HEK293 (cell line): ENCODE data around the gene CHSY1.

Experiments
- CTCF ChIA-PET: fragments of 350-600 bp; formaldehyde crosslinking; extraction: SDS; loops from one replicate; lab custom pipeline; 2021; ENCODE audit warnings: antibody characterized with exemption; lab: Yijun Ruan, JAX
- POLR2A ChIA-PET: fragments of 300-600 bp; formaldehyde crosslinking; extraction: SDS; loops from one replicate; lab custom pipeline; 2020; ENCODE audit warnings: antibody characterized with exemption, inconsistent platforms; lab: Yijun Ruan, JAX
- H3K27ac ChIP-seq: fragments of 200-500 bp; sonication (Bioruptor generic); 2 replicates; pipeline ENCODE4 v1.5.1; 2014; ENCODE audit warnings: low read depth, low read length, control low read depth, inconsistent platforms; ENCODE audit errors: extremely low read depth
- H3K36me3 ChIP-seq, 2 experiments: fragments of 200-500 bp in 1 of 2; sonication (Bioruptor generic) in 1 of 2; 1 replicate in 1 of 2; 2 replicates in 1 of 2; pipeline ENCODE4 v1.5.1; 2014 to 2017; ENCODE audit warnings: inconsistent platforms in 2 of 2, low read length in 2 of 2; ENCODE audit not compliant: control insufficient read depth in 2 of 2, insufficient read depth in 1 of 2
- H3K4me1 ChIP-seq: fragments of 200-500 bp; sonication (Bioruptor generic); 2 replicates; pipeline ENCODE4 v1.5.1; 2014; ENCODE audit warnings: mild to moderate bottlenecking, low read length, inconsistent platforms; ENCODE audit not compliant: control insufficient read depth, insufficient read depth
- H3K4me3 ChIP-seq: 2 replicates; pipeline ENCODE4 v1.5.1; 2011; ENCODE audit warnings: low read depth, mild to moderate bottlenecking, control low read depth, low read length, moderate library complexity
- H3K9me3 ChIP-seq: fragments of 200-500 bp; sonication (Bioruptor generic); 2 replicates; pipeline ENCODE4 v1.5.1; 2014; ENCODE audit warnings: low read depth, low read length, inconsistent platforms; ENCODE audit not compliant: control insufficient read depth, insufficient read depth
- BCL11A ChIP-seq: fragments of 450-650 bp; formaldehyde crosslinking; IDR thresholded peaks from 2 replicates; pipeline ENCODE4 v1.5.1; 2016; ENCODE audit warnings: low read depth, missing biosample characterization, missing genetic modification characterization
- BCL11B ChIP-seq: fragments of 450-650 bp; formaldehyde crosslinking; IDR thresholded peaks from 2 replicates; pipeline ENCODE4 v1.5.1; 2016; ENCODE audit warnings: low read depth, missing biosample characterization, missing genetic modification characterization
- FEZF1 ChIP-seq: fragments of 450-650 bp; formaldehyde crosslinking; IDR thresholded peaks from 2 replicates; pipeline ENCODE4 v1.5.1; 2016; ENCODE audit warnings: missing biosample characterization, missing genetic modification characterization
- KLF7 ChIP-seq: fragments of 450-650 bp; formaldehyde crosslinking; IDR thresholded peaks from 2 replicates; pipeline ENCODE4 v1.5.1; 2016; ENCODE audit warnings: missing biosample characterization, missing genetic modification characterization, borderline replicate concordance
- PRDM1 ChIP-seq: fragments of 450-650 bp; formaldehyde crosslinking; IDR thresholded peaks from 2 replicates; pipeline ENCODE4; 2016; ENCODE audit warnings: missing biosample characterization, missing genetic modification characterization
- TCF7L2 ChIP-seq: IDR thresholded peaks from 2 replicates; pipeline ENCODE4 v1.6.1; 2011; ENCODE audit warnings: low read depth, mild to moderate bottlenecking, inconsistent platforms, low read length, moderate library complexity, borderline replicate concordance
- TRIM28 ChIP-seq: IDR thresholded peaks from 2 replicates; pipeline ENCODE4 v1.6.1; 2011; ENCODE audit warnings: low read length, control low read depth, borderline replicate concordance
- ZNF155 ChIP-seq: fragments of 450-650 bp; formaldehyde crosslinking; IDR thresholded peaks from 2 replicates; pipeline ENCODE4 v1.5.1; 2016; ENCODE audit warnings: missing biosample characterization, missing genetic modification characterization
- ZNF174 ChIP-seq: fragments of 450-650 bp; formaldehyde crosslinking; IDR thresholded peaks from 2 replicates; pipeline ENCODE4 v1.5.0; 2017; ENCODE audit warnings: missing biosample characterization, mild to moderate bottlenecking, missing genetic modification characterization
- ZNF266 ChIP-seq: fragments of 450-650 bp; formaldehyde crosslinking; IDR thresholded peaks from 2 replicates; pipeline ENCODE4 v1.5.1; 2016; ENCODE audit warnings: missing biosample characterization, missing genetic modification characterization, low read depth
- ZNF426 ChIP-seq: fragments of 450-650 bp; formaldehyde crosslinking; IDR thresholded peaks from 2 replicates; pipeline ENCODE4 v1.5.1; 2017; ENCODE audit warnings: missing biosample characterization, missing genetic modification characterization, mild to moderate bottlenecking, inconsistent platforms, moderate library complexity
- ZNF48 ChIP-seq: fragments of 450-650 bp; formaldehyde crosslinking; IDR thresholded peaks from 2 replicates; pipeline ENCODE4 v1.5.1; 2016; ENCODE audit warnings: missing biosample characterization, missing genetic modification characterization
- ZNF514 ChIP-seq: fragments of 450-650 bp; formaldehyde crosslinking; IDR thresholded peaks from 2 replicates; pipeline ENCODE4 v1.5.1; 2016; ENCODE audit warnings: missing biosample characterization, missing genetic modification characterization
- ZNF544 ChIP-seq: fragments of 450-650 bp; formaldehyde crosslinking; IDR thresholded peaks from 2 replicates; pipeline ENCODE4 v1.5.0; 2017; ENCODE audit warnings: missing biosample characterization, missing genetic modification characterization
- ZNF549 ChIP-seq: fragments of 450-650 bp; IDR thresholded peaks from 2 replicates; pipeline ENCODE4 v1.5.1; 2018; ENCODE audit warnings: missing biosample characterization, missing genetic modification characterization, mild to moderate bottlenecking, inconsistent platforms, moderate library complexity
- ZNF596 ChIP-seq: fragments of 450-650 bp; IDR thresholded peaks from 2 replicates; pipeline ENCODE4 v1.5.0; 2018; ENCODE audit warnings: missing biosample characterization, mild to moderate bottlenecking, missing genetic modification characterization, moderate library complexity
- ZNF670 ChIP-seq: fragments of 450-650 bp; formaldehyde crosslinking; IDR thresholded peaks from 2 replicates; pipeline ENCODE4 v1.5.1; 2016; ENCODE audit warnings: missing biosample characterization, missing genetic modification characterization, low read depth
- ZNF76 ChIP-seq: fragments of 450-650 bp; formaldehyde crosslinking; IDR thresholded peaks from 2 replicates; pipeline ENCODE4; 2016; ENCODE audit warnings: low read depth, missing biosample characterization, missing genetic modification characterization, borderline replicate concordance
- TF ChIP-seq, protein P1 (sequence below): sonication (generic); formaldehyde crosslinking; IDR thresholded peaks from 2 replicates; pipeline ENCODE4 v1.8.1; 2022; ENCODE audit warnings: mild to moderate bottlenecking, moderate library complexity, missing genetic modification reagents
- TF ChIP-seq, protein P2 (sequence below): fragments of 450-650 bp; formaldehyde crosslinking; IDR thresholded peaks from 2 replicates; pipeline ENCODE4 v1.5.1; 2017; ENCODE audit warnings: missing biosample characterization, missing genetic modification characterization
- TF ChIP-seq, protein P3 (sequence below): fragments of 450-650 bp; formaldehyde crosslinking; IDR thresholded peaks from 2 replicates; pipeline ENCODE4 v1.5.1; 2017; ENCODE audit warnings: missing biosample characterization, missing genetic modification characterization

The CHSY1 gene

DNA sequence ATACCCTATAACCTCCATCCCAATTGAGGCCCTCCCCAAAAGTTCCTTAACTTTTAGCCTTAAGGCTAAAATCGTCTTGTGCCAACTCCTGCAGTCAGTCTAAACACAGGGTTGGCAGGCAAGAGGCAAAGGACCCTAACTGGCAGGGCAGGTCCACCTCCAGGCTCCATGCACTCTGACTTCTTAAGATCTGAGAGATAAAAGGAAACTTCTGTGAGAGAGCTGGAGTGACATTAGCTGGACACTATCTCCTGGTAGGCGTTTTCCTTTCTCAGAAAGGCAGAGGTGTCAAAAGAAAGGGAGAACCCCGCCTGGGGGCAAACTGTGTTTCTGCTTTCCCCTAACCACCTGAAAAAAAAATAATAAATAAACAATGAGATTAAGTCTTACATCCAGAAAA is 3.6 kb downstream of the CHSY1 start:
- peaks cover 29% of the 10 kb centered on the region for H3K4me1 ChIP-seq
- no peak overlapping the region for H3K4me3 ChIP-seq
- H3K36me3 ChIP-seq, result peaks cover 0 to 12% of the 10 kb centered on the region in 2 experiments; a peak in 1 of 3 replicates
- POLR2A ChIA-PET, result interaction anchor here (0.8 kb wide), 1 partner anchor 8 kb away, joined by 3 read pairs; no protein-coding TSS in a partner anchor
- TF ChIP-seq, protein P1, sequence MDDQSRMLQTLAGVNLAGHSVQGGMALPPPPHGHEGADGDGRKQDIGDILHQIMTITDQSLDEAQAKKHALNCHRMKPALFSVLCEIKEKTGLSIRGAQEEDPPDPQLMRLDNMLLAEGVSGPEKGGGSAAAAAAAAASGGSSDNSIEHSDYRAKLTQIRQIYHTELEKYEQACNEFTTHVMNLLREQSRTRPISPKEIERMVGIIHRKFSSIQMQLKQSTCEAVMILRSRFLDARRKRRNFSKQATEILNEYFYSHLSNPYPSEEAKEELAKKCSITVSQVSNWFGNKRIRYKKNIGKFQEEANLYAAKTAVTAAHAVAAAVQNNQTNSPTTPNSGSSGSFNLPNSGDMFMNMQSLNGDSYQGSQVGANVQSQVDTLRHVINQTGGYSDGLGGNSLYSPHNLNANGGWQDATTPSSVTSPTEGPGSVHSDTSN (CRISPR knock-in tag), result no peak
- TF ChIP-seq ZNF514 (tag by site-specific recombination), result no peak
- TF ChIP-seq FEZF1 (tag by site-specific recombination), result peak; percentile 42; the same call in 1 of the 2 replicates
- TF ChIP-seq PRDM1 (tag by site-specific recombination), result 0 out of 2 replicates have a peak, but pooled peaks have one; percentile 28
- no peak for TF ChIP-seq ZNF544 (tag by site-specific recombination)
- H3K9me3 ChIP-seq, result no peaks in the 10 kb centered on the region
- no peak overlapping the region for H3K27ac ChIP-seq
- CTCF ChIA-PET, result interaction anchor here (1.1 to 12.5 kb wide), 5 partner anchors 8 to 236 kb away, joined by 3 to 223 read pairs (median 6); no protein-coding TSS in a partner anchor

DNA sequence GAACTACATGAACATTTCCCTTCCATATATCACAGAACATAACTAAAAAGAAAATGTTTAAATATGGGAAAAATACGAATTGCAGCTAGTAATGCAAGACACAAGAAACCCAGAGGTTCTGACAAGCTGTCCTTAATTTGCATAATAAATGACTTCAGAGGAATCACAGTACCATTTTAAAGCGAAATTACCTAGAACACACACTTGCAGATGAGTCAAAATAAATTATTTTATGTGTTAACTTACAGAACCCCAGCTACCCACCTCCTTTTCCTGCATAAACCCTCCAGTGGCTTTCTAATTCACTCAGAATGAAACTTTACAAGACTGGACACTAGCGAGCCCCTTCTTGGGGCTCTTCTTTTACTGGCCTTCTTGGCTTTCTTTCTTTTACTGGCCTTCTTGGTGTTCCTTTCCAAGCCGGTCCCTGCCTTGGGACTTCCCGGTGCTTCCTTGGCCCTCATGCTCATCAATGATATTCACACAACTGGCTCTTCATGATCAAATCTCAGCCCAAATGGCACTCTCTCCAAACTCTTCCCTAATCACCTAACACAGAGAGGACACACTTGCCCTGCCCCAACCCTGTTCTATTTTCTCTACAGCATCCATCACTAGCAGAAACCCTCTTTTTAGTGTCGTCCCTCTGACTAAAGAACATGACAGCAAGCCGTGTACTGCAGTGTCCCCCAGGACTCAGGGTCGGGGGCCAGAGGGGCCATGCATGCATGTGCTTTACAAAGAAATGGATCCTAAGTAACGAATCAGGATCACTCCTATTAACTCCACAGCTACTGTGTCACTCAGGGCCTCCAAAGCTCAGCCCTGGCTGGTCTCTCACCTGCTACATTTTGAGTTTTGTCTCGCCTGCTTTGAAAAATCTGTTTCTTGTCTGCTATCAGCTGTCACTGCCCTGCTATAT is 4.8 kb downstream of the CHSY1 start:
- Histone ChIP-seq H3K27ac (no peak overlapping the region), H3K9me3 (no peaks in the 10 kb centered on the region), H3K4me1 (peaks cover 32% of the 10 kb centered on the region), H3K4me3 (no peak overlapping the region), H3K36me3 (peaks cover 0 to 16% of the 10 kb centered on the region in 2 experiments; a peak in 1 of 3 replicates)
- CTCF ChIA-PET, result interaction anchor here (0.7 to 12.5 kb wide), 7 partner anchors 9 to 235 kb away, joined by 3 to 223 read pairs (median 4); no protein-coding TSS in a partner anchor
- no peak for TF ChIP-seq ZNF670 (tag by site-specific recombination)
- TF ChIP-seq ZNF76 (tag by site-specific recombination), result no peak
- TF ChIP-seq KLF7 (tag by site-specific recombination), result no peak
- TF ChIP-seq, protein P2, sequence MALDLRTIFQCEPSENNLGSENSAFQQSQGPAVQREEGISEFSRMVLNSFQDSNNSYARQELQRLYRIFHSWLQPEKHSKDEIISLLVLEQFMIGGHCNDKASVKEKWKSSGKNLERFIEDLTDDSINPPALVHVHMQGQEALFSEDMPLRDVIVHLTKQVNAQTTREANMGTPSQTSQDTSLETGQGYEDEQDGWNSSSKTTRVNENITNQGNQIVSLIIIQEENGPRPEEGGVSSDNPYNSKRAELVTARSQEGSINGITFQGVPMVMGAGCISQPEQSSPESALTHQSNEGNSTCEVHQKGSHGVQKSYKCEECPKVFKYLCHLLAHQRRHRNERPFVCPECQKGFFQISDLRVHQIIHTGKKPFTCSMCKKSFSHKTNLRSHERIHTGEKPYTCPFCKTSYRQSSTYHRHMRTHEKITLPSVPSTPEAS, result no peak
- TF ChIP-seq ZNF48 (tag by site-specific recombination), result no peak
- TF ChIP-seq TRIM28, result no peak
- no peak for TF ChIP-seq BCL11A (tag by site-specific recombination)
- TF ChIP-seq, protein P3, sequence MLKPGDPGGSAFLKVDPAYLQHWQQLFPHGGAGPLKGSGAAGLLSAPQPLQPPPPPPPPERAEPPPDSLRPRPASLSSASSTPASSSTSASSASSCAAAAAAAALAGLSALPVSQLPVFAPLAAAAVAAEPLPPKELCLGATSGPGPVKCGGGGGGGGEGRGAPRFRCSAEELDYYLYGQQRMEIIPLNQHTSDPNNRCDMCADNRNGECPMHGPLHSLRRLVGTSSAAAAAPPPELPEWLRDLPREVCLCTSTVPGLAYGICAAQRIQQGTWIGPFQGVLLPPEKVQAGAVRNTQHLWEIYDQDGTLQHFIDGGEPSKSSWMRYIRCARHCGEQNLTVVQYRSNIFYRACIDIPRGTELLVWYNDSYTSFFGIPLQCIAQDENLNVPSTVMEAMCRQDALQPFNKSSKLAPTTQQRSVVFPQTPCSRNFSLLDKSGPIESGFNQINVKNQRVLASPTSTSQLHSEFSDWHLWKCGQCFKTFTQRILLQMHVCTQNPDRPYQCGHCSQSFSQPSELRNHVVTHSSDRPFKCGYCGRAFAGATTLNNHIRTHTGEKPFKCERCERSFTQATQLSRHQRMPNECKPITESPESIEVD (tag by site-specific recombination), result no peak
- no peak for TF ChIP-seq BCL11B (tag by site-specific recombination)
- no peak for TF ChIP-seq ZNF155 (tag by site-specific recombination)
- no peak for TF ChIP-seq ZNF596
- no peak for TF ChIP-seq ZNF174 (tag by site-specific recombination)
- no peak for TF ChIP-seq ZNF266
- no peak for TF ChIP-seq ZNF426
- no peak for TF ChIP-seq ZNF549
- TF ChIP-seq TCF7L2, result no peak
- POLR2A ChIA-PET, result no interaction called here
